Thyroid gland (tissue), 4 donors: ENCODE results near the gene GRIFIN. TPM values are rescaled to one million over a fixed set of nuclear protein-coding genes. Genes with fewer than 3 reads are reported as not detected.
A peak's percentile ranks its signal among the peaks of the same experiment; 100 is the strongest.

Source experiments
- DNase-seq, 2 donors: peaks; one replicate each; pipeline ENCODE4 v3.0.0-alpha.2; 2019
- H3K27ac ChIP-seq, 3 donors: fragments of 200-600 bp; sonication (generic); 1 replicate in 2 of 3; 2 replicates in 1 of 3; pipeline ENCODE4 v1.5.1; 2016 to 2019; ENCODE audit warnings: mild to moderate bottlenecking in 1 of 3, moderate library complexity in 1 of 3
- H3K27me3 ChIP-seq: fragments of 200-600 bp; sonication (generic); one replicate; pipeline ENCODE4 v1.5.1; 2019
- H3K36me3 ChIP-seq, 2 donors: fragments of 200-600 bp; sonication (generic); one replicate each; pipeline ENCODE4 v1.5.1; 2016 to 2019
- H3K4me1 ChIP-seq, 2 donors: fragments of 200-600 bp; sonication (generic); one replicate each; pipeline ENCODE4 v1.5.1; 2017 to 2019
- H3K4me3 ChIP-seq, 3 donors: fragments of 200-600 bp; sonication (generic); replicated peaks in 1 of 3; 1 replicate in 2 of 3; 2 replicates in 1 of 3; pipeline ENCODE4 v1.5.1; 2016; ENCODE audit warnings: mild to moderate bottlenecking in 1 of 3
- H3K9me3 ChIP-seq: fragments of 200-600 bp; sonication (generic); one replicate; pipeline ENCODE4 v1.5.1; 2017
- CTCF ChIP-seq, 6 experiments: fragments of 200-600 bp in 3 of 6; fragments of 450-650 bp in 3 of 6; sonication (generic) in 3 of 6; IDR thresholded peaks; one replicate each; pipeline ENCODE4 v1.5.1; 2016 to 2019; ENCODE audit warnings: antibody characterized with exemption in 6 of 6, mild to moderate bottlenecking in 2 of 6, inconsistent platforms in 1 of 6, moderate library complexity in 1 of 6
- POLR2A ChIP-seq, 2 donors: fragments of 450-650 bp; IDR thresholded peaks; one replicate each; pipeline ENCODE4 v1.6.1; 2017; ENCODE audit warnings: antibody characterized with exemption in 2 of 2, mild to moderate bottlenecking in 2 of 2, moderate library complexity in 1 of 2
- WGBS, 2 donors: methylation state at CpG; one replicate each; pipeline ENCODE4 v1.1.5; 2017; 5-methylcytosine and 5-hydroxymethylcytosine counted together
- intact Hi-C: fragments of 100-400 bp; cut with DNase I; formaldehyde crosslinking; loops from one replicate; pipeline ENCODE4 v1.15.1; 2023
- total RNA-seq, 4 donors: library from RNA; depleted of rRNA; stranded (reverse); fragments of >200 nt; gene quantifications; one replicate each; pipeline ENCODE4 v1.2.3, GENCODE V29; 2016

GRIFIN gene
- total RNA-seq, 4 donors from 2014 or later: not detected

- Histone ChIP-seq H3K27ac (no peak overlapping the region), H3K9me3 (no peaks in the 10 kb centered on the region), H3K4me1 (peaks cover 6 to 13% of the 10 kb centered on the region in 2 donors), H3K27me3 (no peaks in the 10 kb centered on the region), H3K4me3 (peak overlapping the region in 1 of 3 donors; percentile 26), H3K36me3 (no peaks in the 10 kb centered on the region)
- WGBS, 2 donors: 18 to 41% methylated on average over 5 to 8 of the region's 16 CpGs
- no peak for DNase-seq
- intact Hi-C loops: loop anchor here (5.0 kb wide), 1 partner anchor 230 kb away; no protein-coding TSS in a partner anchor
- TF ChIP-seq POLR2A (IDR thresholded peaks at IDR 0.05) (no peak), CTCF (IDR thresholded peaks at IDR 0.05) (no peak)
Measured at GRCh38 chr7:2452074-2452507, 24.1 kb downstream of the GRIFIN start.

GRCh38 chr7:2451171-2452073, 24.8 kb downstream of the GRIFIN start:
- no peak overlapping the region for H3K27ac ChIP-seq
- H3K36me3 ChIP-seq: no peaks in the 10 kb centered on the region
- H3K4me3 ChIP-seq: peak overlapping the region in 1 of 3 donors; percentile 26
- TF ChIP-seq POLR2A (IDR thresholded peaks at IDR 0.05) (no peak), CTCF (IDR thresholded peaks at IDR 0.05) (peak; percentile 75 to 90 (median 77))
- peaks cover 6 to 13% of the 10 kb centered on the region in 2 donors for H3K4me1 ChIP-seq
- no peaks in the 10 kb centered on the region for H3K27me3 ChIP-seq
- intact Hi-C loops: loop anchor here (5.0 kb wide), 1 partner anchor 231 kb away; no protein-coding TSS in a partner anchor
- H3K9me3 ChIP-seq: no peaks in the 10 kb centered on the region
- 15 to 31% methylated on average over 11 to 18 of the region's 34 CpGs for WGBS, 2 donors
- DNase-seq: peak; percentile 77 to 82

- Histone ChIP-seq H3K27ac (no peak overlapping the region), H3K4me3 (no peak overlapping the region), H3K4me1 (peaks cover 6 to 13% of the 10 kb centered on the region in 2 donors), H3K9me3 (no peaks in the 10 kb centered on the region), H3K27me3 (no peaks in the 10 kb centered on the region), H3K36me3 (no peaks in the 10 kb centered on the region)
- intact Hi-C loops: loop anchor here (5.0 kb wide), 1 partner anchor 232 kb away; no protein-coding TSS in a partner anchor
- TF ChIP-seq CTCF (IDR thresholded peaks at IDR 0.05) (no peak), POLR2A (IDR thresholded peaks at IDR 0.05) (no peak)
- 56% methylated on average over 27 to 31 of the region's 32 CpGs for WGBS, 2 donors
- no peak for DNase-seq
Measured at GRCh38 chr7:2450198-2451107, 25.7 kb downstream of the GRIFIN start.

GRCh38 chr7:2446676-2447075, 29.5 kb downstream of the GRIFIN start:
- 82 to 100% methylated on average over 1 to 6 of the region's 10 CpGs for WGBS, 2 donors
- no peak for TF ChIP-seq CTCF (IDR thresholded peaks at IDR 0.05)

More at GRCh38 chr7:2446676-2447075, 29.5 kb downstream of the GRIFIN start:
- Histone ChIP-seq H3K4me3 (no peak overlapping the region), H3K4me1 (peaks cover 2 to 8% of the 10 kb centered on the region in 2 donors), H3K36me3 (no peaks in the 10 kb centered on the region), H3K27ac (no peak overlapping the region), H3K9me3 (no peaks in the 10 kb centered on the region), H3K27me3 (no peaks in the 10 kb centered on the region)
- intact Hi-C loops: no loop called here
- DNase-seq: no peak
